ENCODE measurements around the gene BMP10.

The BMP10 gene, protein sequence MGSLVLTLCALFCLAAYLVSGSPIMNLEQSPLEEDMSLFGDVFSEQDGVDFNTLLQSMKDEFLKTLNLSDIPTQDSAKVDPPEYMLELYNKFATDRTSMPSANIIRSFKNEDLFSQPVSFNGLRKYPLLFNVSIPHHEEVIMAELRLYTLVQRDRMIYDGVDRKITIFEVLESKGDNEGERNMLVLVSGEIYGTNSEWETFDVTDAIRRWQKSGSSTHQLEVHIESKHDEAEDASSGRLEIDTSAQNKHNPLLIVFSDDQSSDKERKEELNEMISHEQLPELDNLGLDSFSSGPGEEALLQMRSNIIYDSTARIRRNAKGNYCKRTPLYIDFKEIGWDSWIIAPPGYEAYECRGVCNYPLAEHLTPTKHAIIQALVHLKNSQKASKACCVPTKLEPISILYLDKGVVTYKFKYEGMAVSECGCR

DNA sequence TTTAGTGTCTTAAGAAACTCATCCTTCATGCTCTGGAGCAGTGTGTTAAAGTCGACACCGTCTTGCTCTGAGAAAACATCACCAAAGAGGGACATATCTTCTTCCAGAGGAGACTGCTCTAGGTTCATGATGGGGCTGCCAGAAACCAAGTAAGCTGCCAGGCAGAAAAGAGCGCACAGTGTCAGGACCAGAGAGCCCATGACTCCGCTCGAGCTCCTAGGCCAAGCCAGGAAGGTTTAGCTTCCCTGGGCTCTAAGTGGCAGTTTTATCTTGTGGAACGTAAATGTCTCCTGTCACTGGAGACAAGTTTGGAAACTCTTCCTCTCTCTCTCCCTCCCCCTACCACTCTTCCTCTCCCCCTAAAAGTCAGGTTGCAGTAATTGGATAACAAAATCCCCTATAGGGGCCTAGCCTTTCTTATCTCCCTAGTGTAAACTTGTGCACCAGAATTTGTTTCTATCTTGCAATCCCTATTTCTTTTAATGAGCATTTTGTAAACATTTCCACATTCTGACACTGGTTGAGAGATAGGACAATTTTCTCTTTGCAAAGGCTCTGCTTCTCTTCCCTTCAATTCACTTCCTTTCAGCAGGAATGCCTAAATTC, at the start of gene BMP10:
TSS of gene BMP10 (minus strand) at position 239 of the 606 bp plus-strand sequence. CDS start at position 200, 39 bp downstream.
- Histone ChIP-seq H3K36me3 (ENCODE audit: control insufficient read depth in 1 of 2, insufficient read depth in 2 of 2, low read length in 2 of 2) (no peaks in the 10 kb centered on the region), H3K27me3 (ENCODE audit: low read depth, low read length) (no peaks in the 10 kb centered on the region), H3K4me3 (ENCODE audit: low read depth in 1 of 2, low read length in 2 of 2) (no peak within 1 kb of the TSS), H3K9me3 (ENCODE audit: control insufficient read depth in 1 of 2, low read length in 2 of 2) (no peaks in the 10 kb centered on the region), H3K4me1 (ENCODE audit: control insufficient read depth in 1 of 2, insufficient read depth in 2 of 2, low read length in 2 of 2) (no peaks in the 10 kb centered on the region), H3K27ac (ENCODE audit: low read length) (no peak within 1 kb of the TSS)

DNA sequence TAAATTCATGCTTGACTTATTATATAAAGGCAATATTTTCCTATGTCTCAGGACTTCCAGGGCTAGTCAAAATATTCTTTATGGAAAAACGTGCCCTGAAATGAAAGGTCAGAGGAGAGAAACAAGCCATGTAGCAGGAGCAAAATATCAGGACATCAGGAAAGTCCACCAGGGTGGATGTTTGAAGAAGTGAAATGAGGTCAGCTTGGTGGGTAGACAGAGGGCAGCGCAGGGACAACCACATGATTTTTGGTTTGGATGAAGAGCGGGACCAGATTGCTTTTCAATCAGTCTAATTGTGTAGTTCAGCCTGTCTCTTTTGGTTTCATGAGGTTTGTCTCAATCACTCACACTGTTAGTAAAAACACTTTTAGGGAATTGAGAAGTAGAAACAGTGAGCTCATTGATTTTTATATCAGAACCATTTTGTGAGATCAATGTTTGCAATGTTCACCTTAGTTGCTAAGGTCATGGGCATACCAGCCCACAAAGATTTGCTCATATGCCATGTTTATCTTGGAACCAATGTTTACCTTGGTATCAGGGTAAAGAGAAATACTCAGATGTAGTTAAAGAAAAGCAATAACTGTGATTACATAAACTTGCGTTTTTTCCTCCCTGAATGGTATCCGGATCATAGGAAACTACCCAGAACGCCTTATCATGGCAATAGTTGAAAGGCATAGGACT, 49.4 kb upstream of the BMP10 start:
- Histone ChIP-seq H3K27me3 (ENCODE audit: low read depth, low read length) (no peaks in the 10 kb centered on the region), H3K9me3 (ENCODE audit: control insufficient read depth in 1 of 2, low read length in 2 of 2) (no peaks in the 10 kb centered on the region), H3K4me1 (ENCODE audit: control insufficient read depth in 1 of 2, insufficient read depth in 2 of 2, low read length in 2 of 2) (no peaks in the 10 kb centered on the region), H3K4me3 (ENCODE audit: low read depth in 1 of 2, low read length in 2 of 2) (no peak overlapping the region), H3K27ac (ENCODE audit: low read length) (no peak overlapping the region), H3K36me3 (ENCODE audit: control insufficient read depth in 1 of 2, insufficient read depth in 2 of 2, low read length in 2 of 2) (no peaks in the 10 kb centered on the region)

DNA sequence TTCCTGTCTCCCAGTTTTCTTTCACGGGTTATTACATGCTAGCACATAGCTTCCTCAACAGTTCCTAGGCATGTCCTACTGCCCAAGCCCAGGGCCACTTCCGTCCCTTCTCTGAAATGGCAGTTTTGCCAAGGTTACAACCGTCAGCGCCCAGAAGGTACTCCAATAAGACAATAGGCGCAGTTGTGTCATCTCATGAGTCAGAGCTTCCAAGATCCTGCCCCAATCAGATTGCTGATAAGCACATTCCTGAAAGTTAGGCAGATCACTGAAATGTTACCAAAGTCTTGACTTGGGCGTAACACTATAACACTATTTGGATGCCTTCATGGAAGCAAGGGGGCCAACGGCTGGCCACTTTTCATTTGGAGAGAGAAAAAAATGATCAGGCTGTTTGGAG, 47.3 kb upstream of the BMP10 start:
- H3K9me3 ChIP-seq (ENCODE audit: control insufficient read depth in 1 of 2, low read length in 2 of 2) = no peaks in the 10 kb centered on the region
- no peak overlapping the region for H3K27ac ChIP-seq (ENCODE audit: low read length)
- H3K27me3 ChIP-seq (ENCODE audit: low read depth, low read length) = no peaks in the 10 kb centered on the region
- H3K36me3 ChIP-seq (ENCODE audit: control insufficient read depth in 1 of 2, insufficient read depth in 2 of 2, low read length in 2 of 2) = no peaks in the 10 kb centered on the region
- no peaks in the 10 kb centered on the region for H3K4me1 ChIP-seq (ENCODE audit: control insufficient read depth in 1 of 2, insufficient read depth in 2 of 2, low read length in 2 of 2)
- H3K4me3 ChIP-seq (ENCODE audit: low read depth in 1 of 2, low read length in 2 of 2) = no peak overlapping the region

DNA sequence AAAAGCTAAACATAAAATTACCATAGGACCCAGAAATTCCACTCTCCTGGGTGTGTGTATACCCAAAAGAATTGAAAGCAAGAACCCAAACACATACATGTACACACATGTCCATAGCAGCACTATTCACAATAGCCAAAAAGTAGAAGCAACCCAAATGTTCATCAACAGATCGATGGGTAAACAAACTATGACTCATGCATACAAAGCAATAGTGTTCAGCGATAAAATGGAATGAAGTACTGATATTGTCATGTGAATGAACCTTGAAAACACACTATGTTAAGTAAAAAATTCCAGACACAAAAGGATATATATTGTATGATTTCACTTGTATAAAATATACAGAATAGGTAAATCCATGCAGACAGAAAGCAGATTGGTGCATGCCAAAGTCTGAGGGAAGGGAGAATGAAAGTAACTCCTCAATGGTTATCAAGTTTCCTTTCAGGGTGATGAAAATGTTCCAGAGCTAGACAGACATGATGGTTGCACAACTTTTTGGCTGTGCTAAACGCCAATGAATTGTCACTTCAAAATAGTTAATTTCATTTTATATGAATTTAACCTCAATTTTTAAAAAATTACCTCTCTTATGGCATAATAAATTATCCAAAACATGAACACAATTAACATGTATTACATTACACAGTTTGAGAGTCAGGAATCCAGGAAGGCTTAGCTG, 46.0 kb upstream of the BMP10 start:
- no peaks in the 10 kb centered on the region for H3K36me3 ChIP-seq (ENCODE audit: control insufficient read depth in 1 of 2, insufficient read depth in 2 of 2, low read length in 2 of 2)
- H3K27ac ChIP-seq (ENCODE audit: low read length) = no peak overlapping the region
- H3K4me3 ChIP-seq (ENCODE audit: low read depth in 1 of 2, low read length in 2 of 2) = no peak overlapping the region
- H3K4me1 ChIP-seq (ENCODE audit: control insufficient read depth in 1 of 2, insufficient read depth in 2 of 2, low read length in 2 of 2) = no peaks in the 10 kb centered on the region
- no peaks in the 10 kb centered on the region for H3K9me3 ChIP-seq (ENCODE audit: control insufficient read depth in 1 of 2, low read length in 2 of 2)
- no peaks in the 10 kb centered on the region for H3K27me3 ChIP-seq (ENCODE audit: low read depth, low read length)

DNA sequence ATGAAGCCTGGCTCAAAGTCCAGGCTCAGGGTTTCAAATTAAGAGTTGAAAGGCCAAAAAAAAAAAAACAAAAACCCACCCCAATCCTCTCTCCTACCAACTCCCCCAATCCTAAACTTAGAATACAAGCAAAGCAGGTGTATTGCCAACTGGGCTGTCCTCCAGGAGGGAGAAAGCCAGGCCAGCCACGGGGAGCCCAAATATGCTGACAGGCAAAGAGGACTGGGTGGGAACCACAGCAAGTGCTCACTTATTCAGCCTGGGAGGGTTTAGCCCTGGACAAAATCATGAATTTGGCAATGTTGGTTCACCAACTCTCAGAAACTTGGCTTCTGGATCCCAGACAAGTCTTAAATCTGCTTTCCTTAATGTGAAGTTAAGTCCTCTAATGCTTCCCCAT, 45.0 kb upstream of the BMP10 start:
- no peak overlapping the region for H3K27ac ChIP-seq (ENCODE audit: low read length)

DNA sequence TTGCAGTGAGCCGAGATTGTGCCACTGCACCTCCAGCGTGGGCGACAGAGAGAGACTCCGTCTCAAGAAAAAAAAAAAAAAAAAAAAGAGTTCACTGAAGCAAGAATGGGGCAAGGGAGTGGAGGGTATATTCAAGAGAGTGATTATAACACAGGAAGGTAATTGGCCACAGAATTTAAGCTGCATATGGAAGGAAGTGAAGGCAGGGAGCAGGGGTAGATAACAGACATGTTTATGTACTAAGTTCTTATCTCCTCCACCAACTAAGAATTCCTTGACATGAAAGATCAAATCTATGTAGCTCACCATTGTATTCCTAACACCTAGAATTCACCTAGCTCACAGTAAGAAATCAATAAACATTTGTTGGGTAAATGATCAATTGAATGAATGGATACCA, 44.2 kb upstream of the BMP10 start:
- Histone ChIP-seq H3K27ac (ENCODE audit: low read length) (no peak overlapping the region), H3K36me3 (ENCODE audit: control insufficient read depth in 1 of 2, insufficient read depth in 2 of 2, low read length in 2 of 2) (no peaks in the 10 kb centered on the region), H3K4me1 (ENCODE audit: control insufficient read depth in 1 of 2, insufficient read depth in 2 of 2, low read length in 2 of 2) (no peaks in the 10 kb centered on the region), H3K27me3 (ENCODE audit: low read depth, low read length) (no peaks in the 10 kb centered on the region), H3K4me3 (ENCODE audit: low read depth in 1 of 2, low read length in 2 of 2) (no peak overlapping the region), H3K9me3 (ENCODE audit: control insufficient read depth in 1 of 2, low read length in 2 of 2) (no peaks in the 10 kb centered on the region)

More for the DNA sequence above, 45.0 kb upstream of the BMP10 start:
- Histone ChIP-seq H3K4me3 (ENCODE audit: low read depth in 1 of 2, low read length in 2 of 2) (no peak overlapping the region), H3K36me3 (ENCODE audit: control insufficient read depth in 1 of 2, insufficient read depth in 2 of 2, low read length in 2 of 2) (no peaks in the 10 kb centered on the region), H3K9me3 (ENCODE audit: control insufficient read depth in 1 of 2, low read length in 2 of 2) (no peaks in the 10 kb centered on the region), H3K27me3 (ENCODE audit: low read depth, low read length) (no peaks in the 10 kb centered on the region), H3K4me1 (ENCODE audit: control insufficient read depth in 1 of 2, insufficient read depth in 2 of 2, low read length in 2 of 2) (no peaks in the 10 kb centered on the region)

DNA sequence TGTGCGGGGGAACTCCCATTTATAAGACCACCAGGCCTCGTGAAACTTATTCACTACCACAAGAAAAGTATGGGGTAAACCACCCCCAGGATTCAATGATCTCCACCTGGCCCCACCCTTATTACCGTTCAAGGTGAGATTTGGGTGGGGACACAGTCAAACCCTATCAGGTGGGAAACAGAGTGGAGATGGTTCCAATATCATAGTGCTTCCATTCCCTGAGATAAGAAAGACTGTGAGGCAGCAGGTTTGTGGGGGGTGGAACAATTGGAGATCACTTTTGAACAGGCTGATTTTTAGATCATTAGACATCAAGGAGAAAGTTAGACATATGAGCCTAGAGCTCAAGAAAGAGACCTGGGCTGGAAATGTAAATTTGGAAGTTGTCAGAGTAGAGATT, 42.2 kb upstream of the BMP10 start:
- Histone ChIP-seq H3K9me3 (ENCODE audit: control insufficient read depth in 1 of 2, low read length in 2 of 2) (no peaks in the 10 kb centered on the region), H3K27me3 (ENCODE audit: low read depth, low read length) (no peaks in the 10 kb centered on the region), H3K27ac (ENCODE audit: low read length) (no peak overlapping the region), H3K4me3 (ENCODE audit: low read depth in 1 of 2, low read length in 2 of 2) (no peak overlapping the region), H3K4me1 (ENCODE audit: control insufficient read depth in 1 of 2, insufficient read depth in 2 of 2, low read length in 2 of 2) (peaks cover 6 to 9% of the 10 kb centered on the region in 2 donors), H3K36me3 (ENCODE audit: control insufficient read depth in 1 of 2, insufficient read depth in 2 of 2, low read length in 2 of 2) (no peaks in the 10 kb centered on the region)

DNA sequence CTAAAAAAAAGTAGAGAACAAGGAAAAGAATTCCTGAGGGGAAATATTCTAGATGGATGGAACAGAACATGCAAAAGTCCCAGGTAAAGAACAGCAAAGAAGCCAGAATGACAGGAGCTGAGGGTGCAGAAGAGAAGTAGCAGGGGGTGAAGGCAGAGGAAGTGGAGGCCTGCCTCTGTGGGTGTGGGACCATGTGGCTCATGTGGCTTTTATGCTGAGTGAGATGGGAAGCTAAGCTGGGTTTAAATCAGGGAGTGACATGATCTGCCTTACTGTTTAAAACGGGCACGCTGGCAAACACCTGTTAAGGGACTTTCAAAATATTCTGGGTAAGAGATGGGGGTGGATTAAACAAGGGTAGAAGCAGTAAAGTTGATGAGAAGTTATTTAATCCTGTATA, 41.5 kb upstream of the BMP10 start:
- Histone ChIP-seq H3K9me3 (ENCODE audit: control insufficient read depth in 1 of 2, low read length in 2 of 2) (no peaks in the 10 kb centered on the region), H3K27me3 (ENCODE audit: low read depth, low read length) (no peaks in the 10 kb centered on the region), H3K4me1 (ENCODE audit: control insufficient read depth in 1 of 2, insufficient read depth in 2 of 2, low read length in 2 of 2) (peaks cover 9 to 11% of the 10 kb centered on the region in 2 donors), H3K36me3 (ENCODE audit: control insufficient read depth in 1 of 2, insufficient read depth in 2 of 2, low read length in 2 of 2) (no peaks in the 10 kb centered on the region), H3K27ac (ENCODE audit: low read length) (no peak overlapping the region), H3K4me3 (ENCODE audit: low read depth in 1 of 2, low read length in 2 of 2) (no peak overlapping the region)

DNA sequence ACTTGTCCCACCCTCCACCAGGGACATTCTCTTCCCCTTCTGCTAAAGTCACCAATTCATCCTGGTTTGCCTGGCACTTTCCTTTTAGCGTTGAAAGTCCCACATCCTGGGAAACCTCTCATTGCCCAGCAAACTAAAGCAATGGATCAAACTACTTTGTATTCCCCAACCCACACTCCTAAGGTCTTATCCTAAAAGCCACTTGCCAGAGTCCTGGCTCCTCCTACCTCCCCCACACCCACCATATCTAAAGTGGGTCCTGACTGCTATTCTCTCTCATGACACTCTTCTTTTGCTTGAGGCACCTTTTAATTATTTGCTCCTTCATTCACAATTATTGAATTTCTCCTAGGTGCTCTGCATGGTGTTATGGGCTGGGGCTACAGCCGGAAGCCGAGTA, 40.9 kb upstream of the BMP10 start:
- no peaks in the 10 kb centered on the region for H3K9me3 ChIP-seq (ENCODE audit: control insufficient read depth in 1 of 2, low read length in 2 of 2)
- peaks cover 9 to 11% of the 10 kb centered on the region in 2 donors for H3K4me1 ChIP-seq (ENCODE audit: control insufficient read depth in 1 of 2, insufficient read depth in 2 of 2, low read length in 2 of 2)
- no peak overlapping the region for H3K27ac ChIP-seq (ENCODE audit: low read length)
- H3K4me3 ChIP-seq (ENCODE audit: low read depth in 1 of 2, low read length in 2 of 2) = no peak overlapping the region
- H3K36me3 ChIP-seq (ENCODE audit: control insufficient read depth in 1 of 2, insufficient read depth in 2 of 2, low read length in 2 of 2) = no peaks in the 10 kb centered on the region
- H3K27me3 ChIP-seq (ENCODE audit: low read depth, low read length) = no peaks in the 10 kb centered on the region

DNA sequence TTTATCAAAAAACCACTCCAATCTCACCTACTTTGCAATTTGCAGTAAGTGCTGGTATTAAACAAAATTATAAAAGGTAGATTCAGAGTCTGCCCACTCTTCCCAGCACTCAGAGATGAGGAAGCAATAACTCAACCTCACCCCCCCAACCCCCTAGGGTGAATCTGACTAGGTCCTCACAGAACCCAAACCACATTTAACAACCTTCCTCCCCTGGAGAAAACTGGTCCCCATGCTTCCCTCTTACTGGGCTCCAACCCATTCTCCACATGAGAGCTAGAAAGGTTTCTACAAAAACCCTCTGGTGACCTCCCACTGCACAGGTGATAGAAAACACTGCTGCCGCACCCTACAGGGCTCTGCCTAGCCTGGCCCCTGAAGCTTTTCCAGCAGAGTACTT, 40.5 kb upstream of the BMP10 start:
- Histone ChIP-seq H3K27ac (ENCODE audit: low read length) (no peak overlapping the region), H3K27me3 (ENCODE audit: low read depth, low read length) (no peaks in the 10 kb centered on the region), H3K4me3 (ENCODE audit: low read depth in 1 of 2, low read length in 2 of 2) (no peak overlapping the region), H3K36me3 (ENCODE audit: control insufficient read depth in 1 of 2, insufficient read depth in 2 of 2, low read length in 2 of 2) (no peaks in the 10 kb centered on the region), H3K9me3 (ENCODE audit: control insufficient read depth in 1 of 2, low read length in 2 of 2) (no peaks in the 10 kb centered on the region), H3K4me1 (ENCODE audit: control insufficient read depth in 1 of 2, insufficient read depth in 2 of 2, low read length in 2 of 2) (peaks cover 9 to 11% of the 10 kb centered on the region in 2 donors)

DNA sequence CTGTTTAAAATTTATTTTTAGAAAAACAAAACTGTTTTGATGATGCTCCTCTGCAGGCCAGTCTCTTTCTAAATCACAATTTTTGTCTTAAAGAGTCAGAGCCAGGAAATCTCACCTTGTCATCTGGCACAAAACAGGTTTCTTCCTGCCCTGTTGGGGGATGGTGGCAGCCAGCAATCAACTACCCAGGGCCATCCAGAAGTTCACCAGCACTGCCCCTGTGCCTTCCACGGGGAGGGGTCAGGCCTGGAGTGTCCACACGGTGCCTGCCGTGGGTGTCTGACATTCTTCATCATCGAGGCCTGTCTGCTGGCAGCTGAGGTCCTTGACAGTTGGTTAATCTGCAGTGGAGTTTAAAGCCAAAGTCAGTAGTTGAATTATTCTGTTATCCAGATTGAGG, 40.0 kb upstream of the BMP10 start:
- Histone ChIP-seq H3K36me3 (ENCODE audit: control insufficient read depth in 1 of 2, insufficient read depth in 2 of 2, low read length in 2 of 2) (no peaks in the 10 kb centered on the region), H3K4me1 (ENCODE audit: control insufficient read depth in 1 of 2, insufficient read depth in 2 of 2, low read length in 2 of 2) (peaks cover 9 to 11% of the 10 kb centered on the region in 2 donors), H3K27ac (ENCODE audit: low read length) (no peak overlapping the region), H3K27me3 (ENCODE audit: low read depth, low read length) (no peaks in the 10 kb centered on the region), H3K4me3 (ENCODE audit: low read depth in 1 of 2, low read length in 2 of 2) (no peak overlapping the region), H3K9me3 (ENCODE audit: control insufficient read depth in 1 of 2, low read length in 2 of 2) (no peaks in the 10 kb centered on the region)
